ENCODE results near the gene USP36. TPM values are rescaled to one million over a fixed set of nuclear protein-coding genes. Genes with fewer than 3 reads are reported as not detected.

USP36 gene
- total and polyA plus RNA-seq, 4 donors: 22.2 to 61.5 (median 44.9) TPM

GRCh38 chr17:78864117-78864516, 23.5 kb upstream of the USP36 start:
- ATAC-seq (ENCODE audit: insufficient read depth, low FRiP score): no peak
- H3K27ac ChIP-seq (ENCODE audit: low read depth in 1 of 2, low read length in 1 of 2): peak overlapping the region in 1 of 2 donors; percentile 28
- H3K36me3 ChIP-seq (ENCODE audit: control insufficient read depth in 4 of 4, insufficient read depth in 4 of 4, low read length in 4 of 4): peaks cover 0 to 30% (median 4%) of the 10 kb centered on the region in 4 donors
- H3K4me1 ChIP-seq (ENCODE audit: control insufficient read depth in 5 of 5, insufficient read depth in 5 of 5, low read length in 5 of 5): peaks cover 0 to 5% (median 3%) of the 10 kb centered on the region in 5 donors
- H3K4me3 ChIP-seq: no peak overlapping the region
- 28 to 38% methylated on average over 1 of the region's 1 CpG for WGBS, 2 donors
- no peaks in the 10 kb centered on the region for H3K27me3 ChIP-seq (ENCODE audit: control insufficient read depth in 3 of 3, insufficient read depth in 3 of 3, low read length in 2 of 3)
- peaks cover 0 to 4% (median 0%) of the 10 kb centered on the region in 4 donors for H3K9me3 ChIP-seq (ENCODE audit: control insufficient read depth in 4 of 4, insufficient read depth in 3 of 4, low read length in 3 of 4)
- TF ChIP-seq, protein P1, sequence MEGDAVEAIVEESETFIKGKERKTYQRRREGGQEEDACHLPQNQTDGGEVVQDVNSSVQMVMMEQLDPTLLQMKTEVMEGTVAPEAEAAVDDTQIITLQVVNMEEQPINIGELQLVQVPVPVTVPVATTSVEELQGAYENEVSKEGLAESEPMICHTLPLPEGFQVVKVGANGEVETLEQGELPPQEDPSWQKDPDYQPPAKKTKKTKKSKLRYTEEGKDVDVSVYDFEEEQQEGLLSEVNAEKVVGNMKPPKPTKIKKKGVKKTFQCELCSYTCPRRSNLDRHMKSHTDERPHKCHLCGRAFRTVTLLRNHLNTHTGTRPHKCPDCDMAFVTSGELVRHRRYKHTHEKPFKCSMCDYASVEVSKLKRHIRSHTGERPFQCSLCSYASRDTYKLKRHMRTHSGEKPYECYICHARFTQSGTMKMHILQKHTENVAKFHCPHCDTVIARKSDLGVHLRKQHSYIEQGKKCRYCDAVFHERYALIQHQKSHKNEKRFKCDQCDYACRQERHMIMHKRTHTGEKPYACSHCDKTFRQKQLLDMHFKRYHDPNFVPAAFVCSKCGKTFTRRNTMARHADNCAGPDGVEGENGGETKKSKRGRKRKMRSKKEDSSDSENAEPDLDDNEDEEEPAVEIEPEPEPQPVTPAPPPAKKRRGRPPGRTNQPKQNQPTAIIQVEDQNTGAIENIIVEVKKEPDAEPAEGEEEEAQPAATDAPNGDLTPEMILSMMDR (IDR thresholded peaks at IDR 0.05; ENCODE audit: control extremely low read depth, extremely low read depth): no peak
- DNase-seq: no peak
- no peak overlapping the region for H3K9ac ChIP-seq (ENCODE audit: insufficient read depth in 1 of 2, low read length in 2 of 2)

- peaks cover 0 to 4% (median 0%) of the 10 kb centered on the region in 4 donors for H3K9me3 ChIP-seq (ENCODE audit: control insufficient read depth in 4 of 4, insufficient read depth in 3 of 4, low read length in 3 of 4)
- peak overlapping the region; percentile 52 to 84 for H3K27ac ChIP-seq (ENCODE audit: low read depth in 1 of 2, low read length in 1 of 2)
- peaks cover 0 to 25% (median 3%) of the 10 kb centered on the region in 4 donors for H3K36me3 ChIP-seq (ENCODE audit: control insufficient read depth in 4 of 4, insufficient read depth in 4 of 4, low read length in 4 of 4)
- no peak overlapping the region for H3K4me3 ChIP-seq
- no peaks in the 10 kb centered on the region for H3K27me3 ChIP-seq (ENCODE audit: control insufficient read depth in 3 of 3, insufficient read depth in 3 of 3, low read length in 2 of 3)
- TF ChIP-seq, protein P1 (IDR thresholded peaks at IDR 0.05; ENCODE audit: control extremely low read depth, extremely low read depth): no peak
- 75 to 82% methylated on average over 17 of the region's 17 CpGs for WGBS, 2 donors
- DNase-seq (no peak), ATAC-seq (ENCODE audit: insufficient read depth, low FRiP score) (peak; percentile 90)
- H3K9ac ChIP-seq (ENCODE audit: insufficient read depth in 1 of 2, low read length in 2 of 2): no peak overlapping the region
- H3K4me1 ChIP-seq (ENCODE audit: control insufficient read depth in 5 of 5, insufficient read depth in 5 of 5, low read length in 5 of 5): peaks cover 0 to 5% (median 3%) of the 10 kb centered on the region in 5 donors
Measured at GRCh38 chr17:78862073-78863023, 21.7 kb upstream of the USP36 start.

DNA sequence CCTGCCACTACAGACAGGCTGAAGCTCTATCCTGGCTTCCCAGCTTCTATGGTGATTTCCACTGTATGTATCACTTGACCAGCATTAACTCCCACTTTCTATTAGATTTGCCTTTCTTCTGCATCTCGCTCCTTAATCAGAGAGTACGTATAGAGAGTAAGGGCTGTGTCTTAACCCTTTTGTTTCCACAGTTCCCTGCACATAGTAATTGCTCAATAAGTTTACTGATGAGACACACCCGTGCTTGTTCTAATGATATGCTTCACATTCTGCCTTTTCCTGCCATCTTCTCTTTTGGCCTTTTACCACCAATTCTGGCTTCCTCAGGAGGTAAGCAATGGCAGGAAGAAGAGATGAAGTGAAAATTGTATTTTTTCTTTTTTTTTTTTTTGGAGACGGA, 20.6 kb upstream of the USP36 start:
- H3K4me3 ChIP-seq: no peak overlapping the region
- no peak for ATAC-seq (ENCODE audit: insufficient read depth, low FRiP score)
- H3K9me3 ChIP-seq (ENCODE audit: control insufficient read depth in 4 of 4, insufficient read depth in 3 of 4, low read length in 3 of 4): peaks cover 0 to 4% (median 0%) of the 10 kb centered on the region in 4 donors
- no peaks in the 10 kb centered on the region for H3K27me3 ChIP-seq (ENCODE audit: control insufficient read depth in 3 of 3, insufficient read depth in 3 of 3, low read length in 2 of 3)
- TF ChIP-seq, protein P1 (IDR thresholded peaks at IDR 0.05; ENCODE audit: control extremely low read depth, extremely low read depth): no peak
- no peak for DNase-seq
- WGBS, 2 donors: 88 to 92% methylated on average over 4 of the region's 4 CpGs
- H3K4me1 ChIP-seq (ENCODE audit: control insufficient read depth in 5 of 5, insufficient read depth in 5 of 5, low read length in 5 of 5): peaks cover 0 to 4% (median 0%) of the 10 kb centered on the region in 5 donors
- no peak overlapping the region for H3K9ac ChIP-seq (ENCODE audit: insufficient read depth in 1 of 2, low read length in 2 of 2)
- no peak overlapping the region for H3K27ac ChIP-seq (ENCODE audit: low read depth in 1 of 2, low read length in 1 of 2)
- H3K36me3 ChIP-seq (ENCODE audit: control insufficient read depth in 4 of 4, insufficient read depth in 4 of 4, low read length in 4 of 4): peaks cover 0 to 29% (median 12%) of the 10 kb centered on the region in 4 donors
